HCT116 (cell line): Measurements from ENCODE around the gene LAMA1. TPM values are rescaled to one million over a fixed set of nuclear protein-coding genes. Genes with fewer than 3 reads are reported as not detected.

Experiments
- ATAC-seq: fragments of 200-7000 bp; cut with Tn5 transposase; 2 replicates; pipeline ENCODE4 v1.9.1; 2020; ENCODE audit warnings: mild to moderate bottlenecking, moderate library complexity
- BruUV-seq: library from RNA; stranded (reverse); fragments of 400-500 nt; replicated peaks from 2 replicates; lab custom pipeline; 2021; lab: Mats Ljungman, UMichigan
- CTCF ChIA-PET: fragments of 300-600 bp; sonication (Branson Sonifier 250); formaldehyde crosslinking; loops from one replicate; lab custom pipeline; 2021; ENCODE audit warnings: antibody characterized with exemption; lab: Charles Lee
- POLR2A ChIA-PET: fragments of 300-600, 350-600 bp; sonication (Branson Sonifier 250); formaldehyde crosslinking; loops from one replicate; lab custom pipeline; 2021; ENCODE audit warnings: antibody characterized with exemption; lab: Charles Lee
- RAD21 ChIA-PET, 2 experiments: fragments of 300-600 bp; sonication (Branson Sonifier 250); formaldehyde crosslinking; loops; one replicate each; lab custom pipeline; 2023; ENCODE audit warnings: low total read pairs in 2 of 2; ENCODE audit not compliant: uncharacterized antibody in 2 of 2, unreplicated experiment in 2 of 2, low non-redundant PET in 1 of 2; lab: Charles Lee
- DNase-seq: peaks from one replicate; pipeline ENCODE4 v3.0.0-alpha.2; 2010; ENCODE audit warnings: low read depth, low spot score
- H2AFZ ChIP-seq: fragments of 200-600 bp; shearing (Covaris generic), sonication (generic); 2 replicates; pipeline ENCODE4 v1.6.1; 2017; ENCODE audit warnings: low read depth, mixed run types, mixed read lengths, antibody characterized with exemption, low read length; ENCODE audit not compliant: poor library complexity, severe bottlenecking
- H3K27ac ChIP-seq: 2 replicates; pipeline ENCODE4 v1.5.1; 2012; ENCODE audit warnings: low read depth, low read length
- H3K27me3 ChIP-seq: fragments of 200-600 bp; sonication (generic); 2 replicates; pipeline ENCODE4 v1.6.1; 2016; ENCODE audit warnings: mixed run types, low read length, mixed read lengths; ENCODE audit not compliant: insufficient read depth
- H3K36me3 ChIP-seq, 2 experiments: fragments of 200-500 bp in 1 of 2; fragments of 200-600 bp in 1 of 2; sonication (Bioruptor generic) in 1 of 2; sonication (generic) in 1 of 2; 2 replicates each; pipeline versions ENCODE4 v1.5.1 to v1.6.1; 2014 to 2016; ENCODE audit warnings: low read length in 2 of 2, inconsistent platforms in 1 of 2, mixed read lengths in 1 of 2, mixed run types in 1 of 2; ENCODE audit not compliant: insufficient read depth in 2 of 2, control insufficient read depth in 1 of 2
- H3K4me1 ChIP-seq, 2 experiments: fragments of 200-600 bp in 1 of 2; sonication (generic) in 1 of 2; 2 replicates each; pipeline versions ENCODE4 v1.5.1 to v1.6.1; 2012 to 2017; ENCODE audit warnings: low read length in 2 of 2, inconsistent platforms in 1 of 2, mild to moderate bottlenecking in 1 of 2, mixed read lengths in 1 of 2, mixed run types in 1 of 2, moderate library complexity in 1 of 2; ENCODE audit not compliant: insufficient read depth in 2 of 2, control insufficient read depth in 1 of 2
- H3K4me2 ChIP-seq: fragments of 200-600 bp; sonication (generic); 2 replicates; pipeline ENCODE4 v1.6.1; 2017; ENCODE audit warnings: mixed run types, low read length, mixed read lengths
- H3K4me3 ChIP-seq, 2 experiments: fragments of 200-600 bp in 1 of 2; sonication (generic) in 1 of 2; replicated peaks in 1 of 2; 2 replicates each; pipeline ENCODE4 v1.5.1; 2011 to 2016; ENCODE audit warnings: low read length in 2 of 2, control low read depth in 1 of 2, low read depth in 1 of 2, mild to moderate bottlenecking in 1 of 2, mixed read lengths in 1 of 2, mixed run types in 1 of 2
- H3K79me2 ChIP-seq: fragments of 200-600 bp; sonication (generic); 2 replicates; pipeline ENCODE4 v1.6.1; 2017; ENCODE audit warnings: mild to moderate bottlenecking, mixed run types, low read length, moderate library complexity, mixed read lengths; ENCODE audit not compliant: insufficient read depth
- H3K9ac ChIP-seq: fragments of 200-600 bp; sonication (generic); 2 replicates; pipeline ENCODE4 v1.6.1; 2016; ENCODE audit warnings: low read length, mixed read lengths
- H3K9me2 ChIP-seq: fragments of 200-600 bp; sonication (generic), shearing (Covaris generic); 2 replicates; pipeline ENCODE4 v1.6.1; 2017; ENCODE audit warnings: mixed run types, mild to moderate bottlenecking, moderate library complexity; ENCODE audit not compliant: insufficient read depth
- H3K9me3 ChIP-seq, 2 experiments: fragments of 200-500 bp in 1 of 2; fragments of 200-600 bp in 1 of 2; sonication (Bioruptor generic) in 1 of 2; sonication (generic) in 1 of 2; 2 replicates each; pipeline ENCODE4 v1.6.1; 2014 to 2017; ENCODE audit warnings: low read length in 2 of 2, mixed read lengths in 2 of 2, inconsistent platforms in 1 of 2, low read depth in 1 of 2, mild to moderate bottlenecking in 1 of 2, mixed run types in 1 of 2, moderate library complexity in 1 of 2; ENCODE audit not compliant: control insufficient read depth in 1 of 2, insufficient read depth in 1 of 2
- H4K20me1 ChIP-seq: fragments of 200-600 bp; sonication (generic), shearing (Covaris generic); 2 replicates; pipeline ENCODE4 v1.6.1; 2017; ENCODE audit warnings: mixed run types, mild to moderate bottlenecking, moderate library complexity; ENCODE audit not compliant: insufficient read depth
- CBX3 ChIP-seq: IDR thresholded peaks from 2 replicates; pipeline ENCODE4 v1.6.1; 2012; ENCODE audit warnings: low read depth
- ELF1 ChIP-seq: IDR thresholded peaks from 2 replicates; pipeline ENCODE4 v1.6.1; 2012; ENCODE audit warnings: low read depth, borderline replicate concordance
- EZH2 ChIP-seq: fragments of 200-600 bp; sonication (generic); IDR thresholded peaks from 2 replicates; pipeline ENCODE4 v1.6.1; 2017; ENCODE audit warnings: antibody characterized with exemption, mixed run types
- EZH2phosphoT487 ChIP-seq: fragments of 200-600 bp; IDR thresholded peaks from 2 replicates; pipeline ENCODE4 v1.6.1; 2018; ENCODE audit warnings: antibody characterized with exemption, borderline replicate concordance
- FOSL1 ChIP-seq: IDR thresholded peaks from 2 replicates; pipeline ENCODE4 v1.6.1; 2012; ENCODE audit warnings: low read depth
- POLR2A ChIP-seq: IDR thresholded peaks from 2 replicates; pipeline ENCODE4 v1.7.0; 2011; ENCODE audit warnings: borderline replicate concordance; ENCODE audit not compliant: insufficient read depth, insufficient read length; ENCODE audit errors: extremely low read depth
- POLR2AphosphoS5 ChIP-seq: IDR thresholded peaks from 2 replicates; pipeline ENCODE4 v1.6.1; 2011; ENCODE audit warnings: mild to moderate bottlenecking, low read depth, low read length, moderate library complexity
- SIN3A ChIP-seq: IDR thresholded peaks from 2 replicates; pipeline ENCODE4 v1.6.1; 2012; ENCODE audit warnings: low read depth
- SP1 ChIP-seq: IDR thresholded peaks from 2 replicates; pipeline ENCODE4 v1.6.1; 2012; ENCODE audit warnings: low read depth
- SRF ChIP-seq: IDR thresholded peaks from 2 replicates; pipeline ENCODE4 v1.6.1; 2012; ENCODE audit warnings: low read depth
- TCF7L2 ChIP-seq: IDR thresholded peaks from 2 replicates; pipeline ENCODE4 v1.7.0; 2011; ENCODE audit warnings: borderline replicate concordance, inconsistent platforms; ENCODE audit not compliant: insufficient read depth, insufficient read length; ENCODE audit errors: extremely low read depth
- ZNF274 ChIP-seq: fragments of 200-500 bp; sonication (Bioruptor generic); IDR thresholded peaks from 2 replicates; pipeline ENCODE4 v1.6.1; 2014; ENCODE audit warnings: mild to moderate bottlenecking, low read depth, low read length, inconsistent platforms
- intact Hi-C: fragments of 100-400 bp; cut with micrococcal nuclease; formaldehyde crosslinking; loops from 2 replicates; pipeline ENCODE4 v1.10.0; 2022
- total RNA-seq: library from RNA; stranded (reverse); gene quantifications from one replicate; pipeline ENCODE4 v1.2.1, GENCODE V29; 2021; ENCODE audit not compliant: unreplicated experiment
- TF ChIP-seq, protein P1 (sequence below): IDR thresholded peaks from 2 replicates; pipeline ENCODE4 v1.6.1; 2011; ENCODE audit warnings: mild to moderate bottlenecking, low read length, moderate library complexity; ENCODE audit not compliant: insufficient replicate concordance; ENCODE audit errors: extremely low read depth
- TF ChIP-seq, protein P2 (sequence below): IDR thresholded peaks from 2 replicates; pipeline ENCODE4 v1.6.1; 2012

The LAMA1 gene
- total RNA-seq, 1 experiment from 2014 or later: 0.05 TPM

DNA sequence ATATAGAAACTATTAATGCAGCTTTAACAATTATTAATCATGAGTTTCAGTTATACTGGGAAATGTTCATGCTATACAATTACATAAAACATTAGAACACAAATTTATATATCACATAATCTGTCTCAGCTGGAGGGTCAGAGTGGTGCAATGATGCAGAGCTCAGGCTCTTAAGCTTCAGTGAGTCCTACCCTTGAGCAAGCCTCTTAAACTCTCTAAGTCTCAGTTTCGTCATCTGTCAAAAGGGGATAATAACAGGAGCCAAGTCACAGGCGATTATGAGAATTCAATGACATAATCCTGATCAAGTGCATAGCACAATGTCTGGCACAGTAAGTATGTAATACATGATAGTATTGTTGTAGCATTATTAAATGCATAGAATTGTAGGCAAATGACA is 46.0 kb downstream of the LAMA1 start (continued):
- TF ChIP-seq, protein P1, sequence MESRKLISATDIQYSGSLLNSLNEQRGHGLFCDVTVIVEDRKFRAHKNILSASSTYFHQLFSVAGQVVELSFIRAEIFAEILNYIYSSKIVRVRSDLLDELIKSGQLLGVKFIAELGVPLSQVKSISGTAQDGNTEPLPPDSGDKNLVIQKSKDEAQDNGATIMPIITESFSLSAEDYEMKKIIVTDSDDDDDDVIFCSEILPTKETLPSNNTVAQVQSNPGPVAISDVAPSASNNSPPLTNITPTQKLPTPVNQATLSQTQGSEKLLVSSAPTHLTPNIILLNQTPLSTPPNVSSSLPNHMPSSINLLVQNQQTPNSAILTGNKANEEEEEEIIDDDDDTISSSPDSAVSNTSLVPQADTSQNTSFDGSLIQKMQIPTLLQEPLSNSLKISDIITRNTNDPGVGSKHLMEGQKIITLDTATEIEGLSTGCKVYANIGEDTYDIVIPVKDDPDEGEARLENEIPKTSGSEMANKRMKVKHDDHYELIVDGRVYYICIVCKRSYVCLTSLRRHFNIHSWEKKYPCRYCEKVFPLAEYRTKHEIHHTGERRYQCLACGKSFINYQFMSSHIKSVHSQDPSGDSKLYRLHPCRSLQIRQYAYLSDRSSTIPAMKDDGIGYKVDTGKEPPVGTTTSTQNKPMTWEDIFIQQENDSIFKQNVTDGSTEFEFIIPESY: no peak
- no peak for TF ChIP-seq EZH2
- TF ChIP-seq CBX3: no peak
- TF ChIP-seq, all 23 proteins: peak for 0

DNA sequence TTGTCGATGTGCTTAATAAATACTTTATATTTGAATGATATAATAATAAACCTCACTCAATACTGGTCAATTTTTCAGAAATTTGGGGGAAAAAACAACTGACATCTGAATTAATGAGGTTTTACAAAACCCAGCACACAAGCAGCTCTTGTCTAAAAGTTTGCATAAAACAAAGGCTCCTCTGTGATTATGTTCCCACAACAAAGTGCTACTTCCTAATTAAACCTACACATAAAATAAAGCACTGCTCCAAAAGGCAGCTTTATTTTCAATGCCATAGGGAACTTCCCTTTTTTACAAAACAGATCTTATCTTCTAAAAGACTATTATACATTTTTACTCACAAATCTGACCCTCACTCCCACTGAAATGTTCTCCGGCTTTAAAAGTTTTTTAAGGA is 47.1 kb downstream of the LAMA1 start:
- Histone ChIP-seq H3K9ac (no peak overlapping the region), H3K9me2 (no peaks in the 10 kb centered on the region), H3K27ac (no peak overlapping the region), H3K36me3 (no peaks in the 10 kb centered on the region), H3K27me3 (no peaks in the 10 kb centered on the region)
- CTCF ChIA-PET: no interaction called here
- intact Hi-C loops: no loop called here
- TF ChIP-seq ZNF274: no peak
- TF ChIP-seq POLR2A: no peak
- TF ChIP-seq, protein P1: no peak
- TF ChIP-seq FOSL1: no peak
- TF ChIP-seq, protein P2, sequence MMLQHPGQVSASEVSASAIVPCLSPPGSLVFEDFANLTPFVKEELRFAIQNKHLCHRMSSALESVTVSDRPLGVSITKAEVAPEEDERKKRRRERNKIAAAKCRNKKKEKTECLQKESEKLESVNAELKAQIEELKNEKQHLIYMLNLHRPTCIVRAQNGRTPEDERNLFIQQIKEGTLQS: no peak
- no peak for TF ChIP-seq POLR2AphosphoS5
- no peak for TF ChIP-seq TCF7L2
- TF ChIP-seq ELF1: no peak
- TF ChIP-seq SIN3A: no peak
- TF ChIP-seq EZH2: no peak
- no peak for TF ChIP-seq SRF
- no peak for TF ChIP-seq EZH2phosphoT487
- no peak for TF ChIP-seq CBX3
- no peak for TF ChIP-seq SP1
- TF ChIP-seq, all 23 proteins: peak for 0
- DNase-seq (no peak), ATAC-seq (no peak)
- BruUV-seq: no TSS peak
- RAD21 ChIA-PET: no interaction called here
- H3K4me3 ChIP-seq: no peak overlapping the region
- no peaks in the 10 kb centered on the region for H3K4me1 ChIP-seq
- H3K4me2 ChIP-seq: no peak overlapping the region
- POLR2A ChIA-PET: no interaction called here
- no peak overlapping the region for H2AFZ ChIP-seq
- peaks cover 0 to 15% of the 10 kb centered on the region in 2 experiments; a peak in 1 of 4 replicates for H3K9me3 ChIP-seq
- no peaks in the 10 kb centered on the region for H4K20me1 ChIP-seq
- no peaks in the 10 kb centered on the region for H3K79me2 ChIP-seq
